Naive thymus-derived CD4-positive, alpha-beta T cell (primary cell): ENCODE measurements around the gene SMC1B. TPM values are rescaled to one million over a fixed set of nuclear protein-coding genes. Genes with fewer than 3 reads are reported as not detected.
A peak's percentile ranks its signal among the peaks of the same experiment; 100 is the strongest.
"Not testable (repeated sequence)": the region's sequence is repeated elsewhere in the genome, so short reads cannot be mapped to it uniquely, and the experiment has no call there.

Experiments
- ATAC-seq: fragments of 150-1000 bp; cut with Tn5 transposase; 2 replicates; pipeline ENCODE4 v1.10.0; 2021; ENCODE audit warnings: mild to moderate bottlenecking, moderate library complexity
- CTCF ChIA-PET: fragments of 350-600 bp; sonication (Branson Sonifier 250); formaldehyde crosslinking; loops from one replicate; lab custom pipeline; 2021; ENCODE audit warnings: antibody characterized with exemption; lab: Charles Lee
- POLR2A ChIA-PET: fragments of 350-600 bp; sonication (Branson Sonifier 250); formaldehyde crosslinking; loops from one replicate; lab custom pipeline; 2021; ENCODE audit warnings: antibody characterized with exemption, inconsistent platforms; lab: Charles Lee
- DNase-seq, 9 donors: peaks; one replicate each; pipeline versions ENCODE4 v3.0.0 to v3.0.0-alpha.2; 2020 to 2022; ENCODE audit warnings: mixed read lengths in 1 of 9
- H3K27ac ChIP-seq: one replicate; pipeline ENCODE4 v1.7.0; 2013; ENCODE audit warnings: mild to moderate bottlenecking, low read depth, low read length, moderate library complexity
- H3K27me3 ChIP-seq, 2 donors: one replicate each; pipeline ENCODE4 v1.7.0; 2013; ENCODE audit warnings: low read length in 2 of 2, mild to moderate bottlenecking in 2 of 2, moderate library complexity in 2 of 2; ENCODE audit not compliant: control insufficient read depth in 2 of 2, insufficient read depth in 2 of 2
- H3K36me3 ChIP-seq, 3 experiments: 1 replicate in 2 of 3; 2 replicates in 1 of 3; pipeline ENCODE4 v1.7.0; 2013; ENCODE audit warnings: low read length in 3 of 3, mild to moderate bottlenecking in 3 of 3, moderate library complexity in 1 of 3; ENCODE audit not compliant: insufficient read depth in 3 of 3, control insufficient read depth in 2 of 3
- H3K4me1 ChIP-seq, 2 donors: one replicate each; pipeline ENCODE4 v1.7.0; 2013; ENCODE audit warnings: low read length in 2 of 2, mild to moderate bottlenecking in 2 of 2, moderate library complexity in 1 of 2; ENCODE audit not compliant: control insufficient read depth in 2 of 2, insufficient read depth in 2 of 2
- H3K4me3 ChIP-seq: 2 replicates; pipeline ENCODE4 v1.7.0; 2013; ENCODE audit warnings: mild to moderate bottlenecking, low read length
- H3K9me3 ChIP-seq, 3 experiments: 1 replicate in 2 of 3; 2 replicates in 1 of 3; pipeline ENCODE4 v1.7.0; 2013; ENCODE audit warnings: low read length in 3 of 3; ENCODE audit not compliant: control insufficient read depth in 2 of 3
- H3K27ac Mint-ChIP-seq, 9 donors: one replicate each; pipeline ENCODE4 v1.8.0; 2020 to 2022; ENCODE audit warnings: mixed read lengths in 9 of 9, mild to moderate bottlenecking in 8 of 9, moderate library complexity in 5 of 9, inconsistent platforms in 2 of 9
- H3K27me3 Mint-ChIP-seq, 5 donors: one replicate each; pipeline ENCODE4 v1.8.0; 2021 to 2022; ENCODE audit warnings: mixed read lengths in 5 of 5, mild to moderate bottlenecking in 1 of 5
- H3K36me3 Mint-ChIP-seq, 5 donors: one replicate each; pipeline ENCODE4 v1.8.0; 2020 to 2022; ENCODE audit warnings: mixed read lengths in 5 of 5, mild to moderate bottlenecking in 3 of 5, inconsistent platforms in 1 of 5
- H3K4me1 Mint-ChIP-seq, 7 donors: one replicate each; pipeline ENCODE4 v1.8.0; 2020 to 2022; ENCODE audit warnings: mixed read lengths in 7 of 7, mild to moderate bottlenecking in 3 of 7, inconsistent platforms in 1 of 7
- H3K4me3 Mint-ChIP-seq, 10 donors: one replicate each; pipeline ENCODE4 v1.8.0; 2020 to 2022; ENCODE audit warnings: mild to moderate bottlenecking in 10 of 10, mixed read lengths in 10 of 10, moderate library complexity in 6 of 10, inconsistent platforms in 2 of 10
- H3K9me3 Mint-ChIP-seq, 11 donors: one replicate each; pipeline ENCODE4 v1.8.0; 2020 to 2022; ENCODE audit warnings: mixed read lengths in 11 of 11, mild to moderate bottlenecking in 4 of 11, inconsistent platforms in 1 of 11, moderate library complexity in 1 of 11
- intact Hi-C, 2 donors: fragments of 100-400 bp; cut with micrococcal nuclease; formaldehyde crosslinking; loops; one replicate each; pipeline ENCODE4 v1.15.1; 2023
- polyA plus RNA-seq, 2 donors: library from polyadenylated mRNA; unstranded; fragments of 300-500 nt; fragmentation: Illumina TruSeq; gene quantifications; one replicate each; pipeline ENCODE4 v1.2.3, GENCODE V29; 2021
- total RNA-seq, 6 experiments: library from RNA in 5 of 6; stranded (reverse) in 5 of 6; gene quantifications; 1 replicate in 5 of 6; 2 replicates in 1 of 6; pipeline ENCODE4 v1.2.3 and lab custom pipeline; 2021 to 2026

The SMC1B gene
- total and polyA plus RNA-seq, 7 experiments from 2014 or later = 0.11 to 0.70 TPM; not detected in 5

- H3K9me3 Mint-ChIP-seq, ATAC-seq, H3K27me3 Mint-ChIP-seq, H3K27ac ChIP-seq, H3K36me3 Mint-ChIP-seq, H3K27me3 ChIP-seq, intact Hi-C loops, H3K4me3 ChIP-seq, H3K9me3 ChIP-seq, H3K4me3 Mint-ChIP-seq, DNase-seq, H3K36me3 ChIP-seq: not testable (repeated sequence)
- CTCF ChIA-PET = interaction anchor here (0.7 kb wide), 1 partner anchor 155 kb away, joined by 3 read pairs; no protein-coding TSS in a partner anchor
- Mint-ChIP-seq H3K4me1 (peaks cover 12 to 43% (median 25%) of the 10 kb centered on the region in 7 donors), H3K27ac (peak overlapping the region in 7 of 9 donors; percentile 5 to 94 (median 57))
- H3K4me1 ChIP-seq = peaks cover 15 to 20% of the 10 kb centered on the region in 2 donors
- POLR2A ChIA-PET = interaction anchor here (1.0 to 7.7 kb wide), 2 partner anchors 13 to 14 kb away, joined by 3 to 73 read pairs; partner anchors contain the start of gene FAM118A
These were observed 118.4 kb downstream of the SMC1B start for GRCh38 chr22:45295004-45295403.

Other genes starting within 250 kb of the SMC1B start
- gene NUP50, start 249.7 kb downstream of the SMC1B start, total RNA-seq = 100 to 1,000 TPM; 107 to 151 (median 130) TPM
- gene NUP50, start 249.7 kb downstream of the SMC1B start, polyA plus RNA-seq = 10 to 100 TPM; 50.6 to 91.4 TPM
- gene KIAA0930, start 172.7 kb downstream of the SMC1B start, total RNA-seq = 10 to 100 TPM; 13.2 to 58.2 (median 27.9) TPM
- 1 to 10 TPM; 2.3 to 2.5 TPM for gene KIAA0930, start 172.7 kb downstream of the SMC1B start, polyA plus RNA-seq
- under 1 TPM in 1 of 5 experiments, not detected in 4; 0.61 TPM for gene UPK3A, start 128.7 kb downstream of the SMC1B start, total RNA-seq
- gene UPK3A, start 128.7 kb downstream of the SMC1B start, polyA plus RNA-seq = under 1 TPM in 1 of 2 donors, not detected in 1; 0.25 TPM
- 100 to 1,000 TPM in 4 of 5 experiments, 10 to 100 TPM in 1; 61.3 to 216 (median 111) TPM for gene FAM118A, start 103.7 kb downstream of the SMC1B start, total RNA-seq
- 10 to 100 TPM; 54.0 to 81.6 TPM for gene FAM118A, start 103.7 kb downstream of the SMC1B start, polyA plus RNA-seq
- gene RIBC2, start 94 bp upstream of the SMC1B start, total RNA-seq = 1 to 10 TPM in 2 of 5 experiments, under 1 TPM in 1, not detected in 2; 0.59 to 9.5 (median 1.4) TPM
- gene RIBC2, start 94 bp upstream of the SMC1B start, polyA plus RNA-seq = not detected
- gene FBLN1, start 89.3 kb upstream of the SMC1B start, total RNA-seq = 1 to 10 TPM in 1 of 5 experiments, under 1 TPM in 1, not detected in 3; 0.11 to 1.1 TPM
- gene FBLN1, start 89.3 kb upstream of the SMC1B start, polyA plus RNA-seq = not detected